Right renal pelvis (tissue), 4 donors: ENCODE measurements around the gene TAS1R3. TPM values are rescaled to one million over a fixed set of nuclear protein-coding genes. Genes with fewer than 3 reads are reported as not detected.

Experiments used
- DNase-seq, 4 donors: peaks; one replicate each; pipeline ENCODE4 v3.0.0-alpha.2; 2013; ENCODE audit warnings: low read depth in 4 of 4, low spot score in 3 of 4, missing footprints in 1 of 4
- polyA plus RNA-seq, 4 donors: library from polyadenylated mRNA; unstranded; fragments of 120-200 nt; gene quantifications; one replicate each; pipeline ENCODE4 v1.2.1, GENCODE V29; 2013; ENCODE audit not compliant: insufficient read length in 4 of 4

Gene TAS1R3
- polyA plus RNA-seq, 4 donors: 0.22 to 0.56 (median 0.33) TPM

- DNase-seq: no peak
Observed at GRCh38 chr1:1335792-1336248, 4.7 kb downstream of the TAS1R3 start.

- DNase-seq: no peak
Observed at GRCh38 chr1:1336446-1336845, 5.4 kb downstream of the TAS1R3 start.

GRCh38 chr1:1336931-1337792 lies 6.1 kb downstream of the TAS1R3 start:
- no peak for DNase-seq

GRCh38 chr1:1337793-1338147 lies 6.7 kb downstream of the TAS1R3 start:
- DNase-seq: no peak

GRCh38 chr1:1338278-1338677 lies 7.2 kb downstream of the TAS1R3 start:
- DNase-seq: no peak

GRCh38 chr1:1340185-1340584 lies 9.1 kb downstream of the TAS1R3 start:
- DNase-seq: no peak

- DNase-seq: no peak
Observed at GRCh38 chr1:1340791-1341548, 9.9 kb downstream of the TAS1R3 start.

- DNase-seq: no peak
Observed at GRCh38 chr1:1341549-1342021, 10.5 kb downstream of the TAS1R3 start.

GRCh38 chr1:1342061-1342562 lies 11.0 kb downstream of the TAS1R3 start:
- DNase-seq: no peak

GRCh38 chr1:1342584-1343115 lies 11.6 kb downstream of the TAS1R3 start:
- no peak for DNase-seq

GRCh38 chr1:1343811-1344421 lies 12.8 kb downstream of the TAS1R3 start:
- no peak for DNase-seq

- DNase-seq: no peak
Observed at GRCh38 chr1:1344655-1345361, 13.7 kb downstream of the TAS1R3 start.

- no peak for DNase-seq
Observed at GRCh38 chr1:1345384-1345783, 14.3 kb downstream of the TAS1R3 start.

GRCh38 chr1:1345860-1346500 lies 14.9 kb downstream of the TAS1R3 start:
- DNase-seq: no peak

- DNase-seq: no peak
Observed at GRCh38 chr1:1346501-1346890, 15.4 kb downstream of the TAS1R3 start.

GRCh38 chr1:1347026-1347595 lies 16.0 kb downstream of the TAS1R3 start:
- DNase-seq: no peak

GRCh38 chr1:1347663-1348419 lies 16.8 kb downstream of the TAS1R3 start:
- DNase-seq: no peak

GRCh38 chr1:1348420-1349255 lies 17.6 kb downstream of the TAS1R3 start:
- DNase-seq: no peak
